CD14-positive monocyte (primary cell): ENCODE data around the gene DNAJC1. TPM values are rescaled to one million over a fixed set of nuclear protein-coding genes. Genes with fewer than 3 reads are reported as not detected.
A peak's percentile ranks its signal among the peaks of the same experiment; 100 is the strongest.

ENCODE experiments used
- DNase-seq, 3 donors: peaks; one replicate each; pipeline ENCODE4 v3.0.0-alpha.2; 2011 to 2022
- H2AFZ ChIP-seq: 2 replicates; pipeline ENCODE4 v1.6.0; 2012; ENCODE audit warnings: mild to moderate bottlenecking, low read depth, low read length, inconsistent platforms; ENCODE audit not compliant: insufficient read depth, poor library complexity, severe bottlenecking
- H3K27ac ChIP-seq, 2 donors: 1 replicate in 1 of 2; 2 replicates in 1 of 2; pipeline ENCODE4 v1.5.1; 2012 to 2013; ENCODE audit warnings: low read length in 2 of 2, control low read depth in 1 of 2, inconsistent platforms in 1 of 2, low read depth in 1 of 2, mild to moderate bottlenecking in 1 of 2
- H3K27me3 ChIP-seq, 2 donors: one replicate each; pipeline versions ENCODE4 v1.6.0 to v1.6.1; 2011 to 2013; ENCODE audit warnings: low read length in 2 of 2; ENCODE audit not compliant: control insufficient read depth in 2 of 2, insufficient read depth in 2 of 2
- H3K36me3 ChIP-seq, 2 donors: replicated peaks in 1 of 2; 1 replicate in 1 of 2; 2 replicates in 1 of 2; pipeline versions ENCODE4 v1.5.1 to v1.6.1; 2012 to 2013; ENCODE audit warnings: low read length in 2 of 2, control low read depth in 1 of 2, inconsistent platforms in 1 of 2, mild to moderate bottlenecking in 1 of 2; ENCODE audit not compliant: insufficient read depth in 2 of 2, control insufficient read depth in 1 of 2
- H3K4me1 ChIP-seq, 2 donors: 1 replicate in 1 of 2; 2 replicates in 1 of 2; pipeline versions ENCODE4 v1.5.1 to v1.6.1; 2012 to 2013; ENCODE audit warnings: low read length in 2 of 2, control low read depth in 1 of 2, inconsistent platforms in 1 of 2, mild to moderate bottlenecking in 1 of 2, moderate library complexity in 1 of 2; ENCODE audit not compliant: insufficient read depth in 2 of 2, control insufficient read depth in 1 of 2
- H3K4me2 ChIP-seq: replicated peaks from 2 replicates; pipeline ENCODE3; 2012; ENCODE audit warnings: low read length, moderate library complexity, mild to moderate bottlenecking; ENCODE audit not compliant: poor library complexity, severe bottlenecking; ENCODE audit errors: extremely low read depth
- H3K4me3 ChIP-seq, 3 experiments: fragments of 200-600 bp in 1 of 3; sonication (generic) in 1 of 3; replicated peaks in 1 of 3; 1 replicate in 2 of 3; 2 replicates in 1 of 3; pipeline ENCODE4 v1.5.1; 2011 to 2013; ENCODE audit warnings: low read length in 3 of 3, mild to moderate bottlenecking in 3 of 3, control low read depth in 2 of 3, low read depth in 2 of 3, inconsistent platforms in 1 of 3, moderate library complexity in 1 of 3
- H3K79me2 ChIP-seq: 2 replicates; pipeline ENCODE4 v1.6.0; 2012; ENCODE audit warnings: mild to moderate bottlenecking, control low read depth, inconsistent platforms, low read length, moderate library complexity; ENCODE audit not compliant: insufficient read depth
- H3K9ac ChIP-seq: 2 replicates; pipeline ENCODE4 v1.6.0; 2017; ENCODE audit warnings: low read length, mild to moderate bottlenecking; ENCODE audit not compliant: insufficient read depth, poor library complexity, severe bottlenecking
- H3K9me3 ChIP-seq, 2 donors: replicated peaks in 1 of 2; 1 replicate in 1 of 2; 2 replicates in 1 of 2; pipeline versions ENCODE4 v1.5.1 to v1.6.1; 2012 to 2013; ENCODE audit warnings: low read length in 2 of 2, control low read depth in 1 of 2; ENCODE audit not compliant: control insufficient read depth in 1 of 2, insufficient read depth in 1 of 2
- H4K20me1 ChIP-seq: 2 replicates; pipeline ENCODE4 v1.6.0; 2012; ENCODE audit warnings: mild to moderate bottlenecking, low read length, control low read depth, moderate library complexity; ENCODE audit not compliant: insufficient read depth
- H3K27ac Mint-ChIP-seq, 7 donors: one replicate each; pipeline ENCODE4 v1.8.0; 2020; ENCODE audit warnings: mild to moderate bottlenecking in 7 of 7, mixed read lengths in 7 of 7, moderate library complexity in 6 of 7, inconsistent platforms in 2 of 7
- H3K27me3 Mint-ChIP-seq, 3 donors: one replicate each; pipeline ENCODE4 v1.8.0; 2021 to 2022; ENCODE audit warnings: low read depth in 3 of 3, mild to moderate bottlenecking in 3 of 3, mixed read lengths in 3 of 3, moderate library complexity in 3 of 3, inconsistent platforms in 1 of 3
- H3K36me3 Mint-ChIP-seq, 2 donors: one replicate each; pipeline ENCODE4 v1.8.0; 2020; ENCODE audit warnings: mixed read lengths in 2 of 2, inconsistent platforms in 1 of 2, mild to moderate bottlenecking in 1 of 2
- H3K4me1 Mint-ChIP-seq: one replicate; pipeline ENCODE4 v1.8.0; 2020; ENCODE audit warnings: mild to moderate bottlenecking, mixed read lengths
- H3K4me3 Mint-ChIP-seq, 2 donors: one replicate each; pipeline ENCODE4 v1.8.0; 2020; ENCODE audit warnings: mild to moderate bottlenecking in 2 of 2, mixed read lengths in 2 of 2, moderate library complexity in 1 of 2
- H3K9me3 Mint-ChIP-seq, 7 donors: one replicate each; pipeline ENCODE4 v1.8.0; 2020 to 2022; ENCODE audit warnings: mixed read lengths in 7 of 7, mild to moderate bottlenecking in 6 of 7, moderate library complexity in 6 of 7, inconsistent platforms in 2 of 7
- CTCF ChIP-seq: fragments of 200-600 bp; IDR thresholded peaks from one replicate; pipeline ENCODE4 v1.8.0; 2022; ENCODE audit warnings: antibody characterized with exemption, mild to moderate bottlenecking
- WGBS: methylation state at CpG from one replicate; pipeline ENCODE4 v1.1.5; 2013; ENCODE audit warnings: missing lambda C conversion rate; ENCODE audit not compliant: insufficient coverage; 5-methylcytosine and 5-hydroxymethylcytosine counted together
- intact Hi-C, 2 donors: fragments of 100-400 bp; cut with micrococcal nuclease; formaldehyde crosslinking; loops; one replicate each; pipeline versions ENCODE4 v1.15.0 to v1.15.1; 2023
- polyA plus RNA-seq, 3 donors: library from polyadenylated mRNA; depleted of rRNA in 1 of 3; unstranded in 2 of 3; stranded (reverse) in 1 of 3; fragments of 300-500 nt in 2 of 3; fragments of >200 nt in 1 of 3; fragmentation: Illumina TruSeq in 2 of 3; gene quantifications; 1 replicate in 2 of 3; 2 replicates in 1 of 3; pipeline ENCODE4 v1.2.3, GENCODE V29; 2012 to 2021

Gene DNAJC1
- polyA plus RNA-seq, 3 donors, result 11.4 to 12.9 (median 12.5) TPM

GRCh38 chr10:21733710-21734109, 269.8 kb downstream of the DNAJC1 start:
- 100% methylated on average over 2 of the region's 6 CpGs for WGBS
- no peak overlapping the region for H2AFZ ChIP-seq
- H3K9ac ChIP-seq, result no peak overlapping the region
- H3K4me1 ChIP-seq, result no peaks in the 10 kb centered on the region
- H3K9me3 ChIP-seq, result no peaks in the 10 kb centered on the region
- peaks cover 3% of the 10 kb centered on the region for H4K20me1 ChIP-seq
- no peaks in the 10 kb centered on the region for H3K79me2 ChIP-seq
- intact Hi-C loops, result loop anchor here (2.0 to 10.0 kb wide), 2 partner anchors 229 to 239 kb away; no protein-coding TSS in a partner anchor
- peaks cover 63 to 95% of the 10 kb centered on the region in 2 donors for H3K36me3 ChIP-seq
- H3K4me2 ChIP-seq, result no peak overlapping the region
- H3K27me3 Mint-ChIP-seq, result no peaks in the 10 kb centered on the region
- no peak overlapping the region for H3K4me3 Mint-ChIP-seq
- no peak overlapping the region for H3K4me3 ChIP-seq
- no peaks in the 10 kb centered on the region for H3K9me3 Mint-ChIP-seq
- peaks cover 62 to 73% of the 10 kb centered on the region in 2 donors for H3K36me3 Mint-ChIP-seq
- TF ChIP-seq CTCF, result no peak
- H3K27ac Mint-ChIP-seq, result no peak overlapping the region
- no peak for DNase-seq
- H3K4me1 Mint-ChIP-seq, result peaks cover 9% of the 10 kb centered on the region
- H3K27me3 ChIP-seq, result no peaks in the 10 kb centered on the region
- H3K27ac ChIP-seq, result peak overlapping the region in 1 of 2 donors; percentile 4

GRCh38 chr10:21732067-21732772, 271.3 kb downstream of the DNAJC1 start:
- peak; percentile 28 to 50 (median 46) for DNase-seq
- peaks cover 64 to 76% of the 10 kb centered on the region in 2 donors for H3K36me3 Mint-ChIP-seq
- intact Hi-C loops, result loop anchor here (2.0 to 10.0 kb wide), 2 partner anchors 227 to 237 kb away; no protein-coding TSS in a partner anchor
- no peaks in the 10 kb centered on the region for H3K9me3 Mint-ChIP-seq
- H3K27ac Mint-ChIP-seq, result no peak overlapping the region
- WGBS, result 87% methylated on average over 3 of the region's 10 CpGs
- no peaks in the 10 kb centered on the region for H3K9me3 ChIP-seq
- H2AFZ ChIP-seq, result no peak overlapping the region
- H3K27me3 ChIP-seq, result no peaks in the 10 kb centered on the region
- H3K4me1 Mint-ChIP-seq, result peaks cover 11% of the 10 kb centered on the region
- H3K27me3 Mint-ChIP-seq, result no peaks in the 10 kb centered on the region
- no peaks in the 10 kb centered on the region for H3K4me1 ChIP-seq
- H3K36me3 ChIP-seq, result peaks cover 61 to 95% of the 10 kb centered on the region in 2 donors
- H3K4me3 Mint-ChIP-seq, result no peak overlapping the region
- H3K79me2 ChIP-seq, result no peaks in the 10 kb centered on the region
- no peak overlapping the region for H3K9ac ChIP-seq
- H4K20me1 ChIP-seq, result peaks cover 6% of the 10 kb centered on the region
- no peak overlapping the region for H3K4me3 ChIP-seq
- H3K4me2 ChIP-seq, result no peak overlapping the region
- H3K27ac ChIP-seq, result no peak overlapping the region
- TF ChIP-seq CTCF, result peak; percentile 75
